Prostate gland (tissue), 2 donors: ENCODE results near the gene INSR. TPM values are rescaled to one million over a fixed set of nuclear protein-coding genes. Genes with fewer than 3 reads are reported as not detected.
A peak's percentile ranks its signal among the peaks of the same experiment; 100 is the strongest.
"Not testable (repeated sequence)": the region's sequence is repeated elsewhere in the genome, so short reads cannot be mapped to it uniquely, and the experiment has no call there.

Experiments
- DNase-seq: peaks from one replicate; pipeline ENCODE4 v3.0.0-alpha.2; 2019; ENCODE audit warnings: low spot score
- H3K27ac ChIP-seq, 2 donors: fragments of 200-600 bp; sonication (generic); 2 replicates each; pipeline ENCODE4 v1.5.1; 2017 to 2019
- H3K27me3 ChIP-seq: fragments of 200-600 bp; sonication (generic); replicated peaks from 2 replicates; pipeline ENCODE4 v1.5.1; 2019; ENCODE audit not compliant: insufficient read depth
- H3K36me3 ChIP-seq, 2 donors: fragments of 200-600 bp; sonication (generic); 1 replicate in 1 of 2; 2 replicates in 1 of 2; pipeline versions ENCODE4 v1.5.1 to v1.8.1; 2017 to 2019
- H3K4me1 ChIP-seq: fragments of 200-600 bp; sonication (generic); replicated peaks from 2 replicates; pipeline ENCODE4 v1.5.1; 2019
- H3K4me3 ChIP-seq, 2 donors: fragments of 200-600 bp; sonication (generic); 2 replicates each; pipeline ENCODE4 v1.5.1; 2017 to 2019
- H3K9me3 ChIP-seq: fragments of 200-600 bp; sonication (generic); 2 replicates; pipeline ENCODE4 v1.5.1; 2017
- POLR2A ChIP-seq: fragments of 450-650 bp; IDR thresholded peaks from one replicate; pipeline ENCODE4 v1.6.1; 2016; ENCODE audit warnings: antibody characterized with exemption, mild to moderate bottlenecking
- POLR2AphosphoS5 ChIP-seq: sonication (generic); formaldehyde crosslinking; IDR thresholded peaks from one replicate; pipeline ENCODE4 v1.6.1; 2017; ENCODE audit warnings: antibody characterized with exemption
- WGBS: methylation state at CpG from one replicate; pipeline ENCODE4 v1.1.5; 2018; 5-methylcytosine and 5-hydroxymethylcytosine counted together
- intact Hi-C: fragments of 100-400 bp; cut with DNase I; formaldehyde crosslinking; loops from one replicate; pipeline ENCODE4 v1.14.2; 2022
- total RNA-seq, 2 donors: library from RNA; depleted of rRNA; stranded (reverse); fragments of >200 nt; gene quantifications; one replicate each; pipeline ENCODE4 v1.1.0, GENCODE V29; 2016
- TF ChIP-seq, protein P1 (sequence below), 4 experiments: fragments of 200-600 bp in 2 of 4; fragments of 450-650 bp in 2 of 4; sonication (generic) in 2 of 4; IDR thresholded peaks; 1 replicate in 3 of 4; 2 replicates in 1 of 4; pipeline ENCODE4 v1.5.1; 2016 to 2019; ENCODE audit warnings: antibody characterized with exemption in 4 of 4, mild to moderate bottlenecking in 2 of 4, moderate library complexity in 2 of 4

Gene INSR
- total RNA-seq, 2 donors from 2014 or later, result 51.2 to 124 TPM

DNA sequence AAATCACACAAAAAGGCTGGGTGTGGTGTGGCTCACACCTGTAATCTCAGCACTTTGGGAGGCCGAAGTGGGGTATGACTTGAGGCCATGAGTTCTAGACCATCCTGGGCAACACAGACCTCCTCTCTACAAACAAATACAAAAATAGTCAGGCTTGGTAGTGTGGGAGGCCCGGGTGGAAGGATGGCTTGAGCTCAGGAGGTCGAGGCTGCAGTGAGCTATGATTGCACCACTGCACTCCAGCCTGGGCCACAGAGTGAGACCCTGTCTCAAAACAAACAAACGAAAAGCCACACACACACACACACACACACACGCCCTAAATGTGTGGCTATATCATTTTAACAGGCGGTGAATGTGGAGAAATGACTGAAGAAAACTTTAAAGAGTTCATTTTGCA lies 225.6 kb downstream of the INSR start:
- Histone ChIP-seq H3K27ac (peak overlapping the region in 1 of 2 donors; percentile 79), H3K4me1 (no peaks in the 10 kb centered on the region), H3K9me3 (no peaks in the 10 kb centered on the region), H3K27me3 (no peaks in the 10 kb centered on the region), H3K36me3 (peaks cover 3 to 18% of the 10 kb centered on the region in 2 donors), H3K4me3 (peak overlapping the region in 1 of 2 donors; percentile 78)
- intact Hi-C loops, result no loop called here
- DNase-seq, result peak; percentile 3
- 82% methylated on average over 6 of the region's 6 CpGs for WGBS
- TF ChIP-seq POLR2A, result no peak
- TF ChIP-seq, protein P1, sequence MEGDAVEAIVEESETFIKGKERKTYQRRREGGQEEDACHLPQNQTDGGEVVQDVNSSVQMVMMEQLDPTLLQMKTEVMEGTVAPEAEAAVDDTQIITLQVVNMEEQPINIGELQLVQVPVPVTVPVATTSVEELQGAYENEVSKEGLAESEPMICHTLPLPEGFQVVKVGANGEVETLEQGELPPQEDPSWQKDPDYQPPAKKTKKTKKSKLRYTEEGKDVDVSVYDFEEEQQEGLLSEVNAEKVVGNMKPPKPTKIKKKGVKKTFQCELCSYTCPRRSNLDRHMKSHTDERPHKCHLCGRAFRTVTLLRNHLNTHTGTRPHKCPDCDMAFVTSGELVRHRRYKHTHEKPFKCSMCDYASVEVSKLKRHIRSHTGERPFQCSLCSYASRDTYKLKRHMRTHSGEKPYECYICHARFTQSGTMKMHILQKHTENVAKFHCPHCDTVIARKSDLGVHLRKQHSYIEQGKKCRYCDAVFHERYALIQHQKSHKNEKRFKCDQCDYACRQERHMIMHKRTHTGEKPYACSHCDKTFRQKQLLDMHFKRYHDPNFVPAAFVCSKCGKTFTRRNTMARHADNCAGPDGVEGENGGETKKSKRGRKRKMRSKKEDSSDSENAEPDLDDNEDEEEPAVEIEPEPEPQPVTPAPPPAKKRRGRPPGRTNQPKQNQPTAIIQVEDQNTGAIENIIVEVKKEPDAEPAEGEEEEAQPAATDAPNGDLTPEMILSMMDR (IDR thresholded peaks at IDR 0.05), result no peak
- no peak for TF ChIP-seq POLR2AphosphoS5

DNA sequence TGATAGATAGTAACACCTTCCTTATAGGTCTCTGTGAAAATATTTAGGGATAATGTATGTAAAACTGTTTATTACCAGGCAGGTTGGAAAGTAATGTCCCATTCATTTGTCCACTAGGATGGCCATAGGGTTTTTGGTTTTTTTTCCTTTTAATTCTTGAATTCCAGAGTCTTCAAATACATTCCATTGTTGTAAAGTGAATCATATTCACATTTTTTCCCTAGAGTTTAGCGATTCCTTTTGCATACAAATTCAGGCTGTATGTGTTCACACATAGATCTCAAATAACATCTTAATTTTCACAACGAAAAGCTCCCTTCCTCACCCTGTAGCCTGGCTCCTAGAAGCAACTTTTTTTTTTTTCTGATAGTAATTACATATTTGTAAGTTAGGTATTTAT lies 226.5 kb downstream of the INSR start:
- H3K27ac ChIP-seq, result no peak overlapping the region
- no peaks in the 10 kb centered on the region for H3K27me3 ChIP-seq
- intact Hi-C loops, result no loop called here
- no peaks in the 10 kb centered on the region for H3K9me3 ChIP-seq
- H3K4me1 ChIP-seq, result no peaks in the 10 kb centered on the region
- TF ChIP-seq POLR2AphosphoS5 (no peak), POLR2A (no peak)
- TF ChIP-seq, protein P1 (IDR thresholded peaks at IDR 0.05), result no peak
- H3K36me3 ChIP-seq, result peaks cover 0 to 12% of the 10 kb centered on the region in 2 donors
- H3K4me3 ChIP-seq, result no peak overlapping the region
- 80% methylated on average over 2 of the region's 2 CpGs for WGBS
- no peak for DNase-seq

DNA sequence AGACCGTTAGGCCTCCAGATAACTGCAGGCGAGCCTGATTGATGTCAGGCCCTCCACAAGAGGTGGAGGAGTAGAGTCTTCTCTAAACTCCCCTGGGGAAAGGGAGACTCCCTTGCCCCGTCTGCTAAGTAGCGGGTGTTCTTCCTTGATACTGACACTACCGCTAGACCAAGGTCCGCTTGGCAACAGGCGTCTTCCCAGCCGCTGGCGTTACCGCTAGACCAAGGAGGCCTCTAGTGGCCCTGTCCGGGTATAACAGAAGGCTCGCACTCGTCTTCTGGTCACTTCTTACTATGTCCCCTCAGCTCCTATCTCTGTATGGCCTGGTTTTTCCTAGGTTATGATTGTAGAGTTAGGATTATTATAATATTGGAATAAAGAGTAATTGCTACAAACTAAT lies 227.1 kb downstream of the INSR start:
- intact Hi-C loops, H3K4me1 ChIP-seq, H3K9me3 ChIP-seq, H3K4me3 ChIP-seq, H3K27ac ChIP-seq, H3K36me3 ChIP-seq, H3K27me3 ChIP-seq: not testable (repeated sequence)
- WGBS, result 50% methylated on average over 13 of the region's 13 CpGs
- peak; percentile 1 for DNase-seq

- no peak for DNase-seq
- intact Hi-C loops, result no loop called here
Observed at GRCh38 chr19:7063764-7064418, 230.3 kb downstream of the INSR start.

DNA sequence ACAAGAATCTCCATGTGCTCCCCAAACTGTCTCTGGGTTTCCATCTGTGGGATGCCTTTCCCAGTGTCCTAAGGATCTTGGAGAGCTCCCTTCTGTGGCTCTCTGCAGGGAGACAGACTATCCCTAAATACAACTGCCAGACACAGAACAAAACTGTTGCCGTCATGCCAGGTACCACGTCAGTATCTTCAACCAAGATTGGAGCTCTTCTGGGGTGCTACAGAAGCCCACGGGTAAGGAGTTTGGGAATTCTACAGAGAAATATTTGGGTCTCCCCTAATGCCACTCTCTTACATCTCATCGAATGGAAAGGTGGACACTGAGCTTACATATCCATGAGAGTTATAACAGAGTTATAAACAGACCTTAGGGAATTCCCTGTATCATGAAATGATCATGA lies 230.9 kb downstream of the INSR start:
- intact Hi-C loops, result no loop called here

More at GRCh38 chr19:7063764-7064418, 230.3 kb downstream of the INSR start:
- no peaks in the 10 kb centered on the region for H3K4me1 ChIP-seq
- TF ChIP-seq, protein P1 (IDR thresholded peaks at IDR 0.05), result no peak
- no peaks in the 10 kb centered on the region for H3K27me3 ChIP-seq
- 86% methylated on average over 9 of the region's 9 CpGs for WGBS
- no peak overlapping the region for H3K27ac ChIP-seq
- H3K9me3 ChIP-seq, result no peaks in the 10 kb centered on the region
- no peak overlapping the region for H3K4me3 ChIP-seq
- H3K36me3 ChIP-seq, result no peaks in the 10 kb centered on the region

More for the DNA sequence above, 230.9 kb downstream of the INSR start:
- Histone ChIP-seq H3K9me3 (no peaks in the 10 kb centered on the region), H3K4me1 (no peaks in the 10 kb centered on the region), H3K4me3 (no peak overlapping the region), H3K27me3 (no peaks in the 10 kb centered on the region), H3K27ac (no peak overlapping the region), H3K36me3 (no peaks in the 10 kb centered on the region)
- WGBS, result 73% methylated on average over 4 of the region's 4 CpGs
- no peak for DNase-seq
- TF ChIP-seq POLR2AphosphoS5 (no peak), POLR2A (no peak)
- TF ChIP-seq, protein P1 (IDR thresholded peaks at IDR 0.05), result no peak

Other genes starting within 250 kb of the INSR start
- not detected for gene MBD3L2, start 245.1 kb downstream of the INSR start, total RNA-seq
- gene MBD3L3, start 235.7 kb downstream of the INSR start, total RNA-seq, result 1 to 10 TPM in 1 of 2 donors, not detected in 1; 1.5 TPM
- gene ZNF557, start 224.7 kb downstream of the INSR start, total RNA-seq, result 10 to 100 TPM; 12.2 to 14.7 TPM
- 10 to 100 TPM; 44.5 to 52.3 TPM for gene ARHGEF18, start 54.5 kb upstream of the INSR start, total RNA-seq
- gene PEX11G, start 194.6 kb upstream of the INSR start, total RNA-seq, result 10 to 100 TPM; 13.1 to 17.4 TPM
- 100 to 1,000 TPM; 104 to 116 TPM for gene ZNF358, start 221.7 kb upstream of the INSR start, total RNA-seq
- 10 to 100 TPM; 13.4 to 24.8 TPM for gene MCOLN1, start 228.2 kb upstream of the INSR start, total RNA-seq
- gene PNPLA6, start 241.3 kb upstream of the INSR start, total RNA-seq, result 10 to 100 TPM; 74.6 to 75.2 TPM